Umbilical cord (tissue), 2 donors: ENCODE measurements around the gene PCDHGB4. TPM values are rescaled to one million over a fixed set of nuclear protein-coding genes. Genes with fewer than 3 reads are reported as not detected.
"Not testable (repeated sequence)": the region's sequence is repeated elsewhere in the genome, so short reads cannot be mapped to it uniquely, and the experiment has no call there.

Experiments used
- DNase-seq: peaks from one replicate; pipeline ENCODE4 v3.0.0-alpha.2; 2015; ENCODE audit warnings: low spot score
- total RNA-seq: library from RNA; depleted of rRNA; stranded (reverse); fragments of >200 nt; gene quantifications from one replicate; pipeline ENCODE4 v1.2.3, GENCODE V29; 2014; ENCODE audit warnings: low replicate concordance; ENCODE audit not compliant: insufficient read depth

Gene PCDHGB4
- total RNA-seq = 18.3 TPM

GRCh38 chr5:141387557-141388311 lies at the start of gene PCDHGB4:
Gene PCDHGB4 (plus strand): TSS chr5:141387698. CDS start chr5:141387885, 187 bp downstream.
- peak; percentile 6 for DNase-seq

GRCh38 chr5:141338538-141339306 lies 48.8 kb upstream of the PCDHGB4 start, which contains the start of gene PCDHGA2:
Gene PCDHGA2 (plus strand): TSS chr5:141338760.
- DNase-seq = peak; percentile 23

GRCh38 chr5:141340781-141341354 lies 46.6 kb upstream of the PCDHGB4 start:
- not testable (repeated sequence) for DNase-seq

GRCh38 chr5:141342773-141343172 lies 44.7 kb upstream of the PCDHGB4 start:
- DNase-seq = no peak

- DNase-seq = no peak
Observed at GRCh38 chr5:141343242-141343952, 44.1 kb upstream of the PCDHGB4 start, which contains the start of gene PCDHGA3. Gene PCDHGA3 (plus strand): TSS chr5:141343829. CDS start chr5:141344034, 205 bp downstream.

- DNase-seq = no peak
Observed at GRCh38 chr5:141343953-141344463, 43.5 kb upstream of the PCDHGB4 start.

- DNase-seq = no peak
Observed at GRCh38 chr5:141345327-141345726, 42.2 kb upstream of the PCDHGB4 start.

GRCh38 chr5:141346017-141346416 lies 41.5 kb upstream of the PCDHGB4 start:
- not testable (repeated sequence) for DNase-seq

- no peak for DNase-seq
Observed at GRCh38 chr5:141349917-141350619, 37.4 kb upstream of the PCDHGB4 start, which contains the start of gene PCDHGB1. Gene PCDHGB1 (plus strand): TSS chr5:141350099. CDS start chr5:141350261, 162 bp downstream.

GRCh38 chr5:141351591-141351990 lies 35.9 kb upstream of the PCDHGB4 start:
- DNase-seq = no peak

- DNase-seq = no peak
Observed at GRCh38 chr5:141354900-141355469, 32.5 kb upstream of the PCDHGB4 start, which contains the start of gene PCDHGA4. Gene PCDHGA4 (plus strand): TSS chr5:141355021. CDS start chr5:141355108, 87 bp downstream.

- no peak for DNase-seq
Observed at GRCh38 chr5:141355641-141356040, 31.9 kb upstream of the PCDHGB4 start.

- DNase-seq = no peak
Observed at GRCh38 chr5:141356133-141356532, 31.4 kb upstream of the PCDHGB4 start.

- DNase-seq = no peak
Observed at GRCh38 chr5:141356950-141357349, 30.5 kb upstream of the PCDHGB4 start.

- no peak for DNase-seq
Observed at GRCh38 chr5:141359790-141360426, 27.6 kb upstream of the PCDHGB4 start, which contains the start of gene PCDHGB2. Gene PCDHGB2 (plus strand): TSS chr5:141359994. CDS start chr5:141360136, 142 bp downstream.

GRCh38 chr5:141360685-141361084 lies 26.8 kb upstream of the PCDHGB4 start:
- no peak for DNase-seq

- no peak for DNase-seq
Observed at GRCh38 chr5:141362719-141363118, 24.8 kb upstream of the PCDHGB4 start.

- no peak for DNase-seq
Observed at GRCh38 chr5:141363952-141364660, 23.4 kb upstream of the PCDHGB4 start, which contains the start of gene PCDHGA5. Gene PCDHGA5 (plus strand): TSS chr5:141364162. CDS start chr5:141364331, 169 bp downstream.
